Liver (tissue), 9 donors: ENCODE results near the gene SLC26A4. TPM values are rescaled to one million over a fixed set of nuclear protein-coding genes. Genes with fewer than 3 reads are reported as not detected.

Experiments
- DNase-seq: peaks from one replicate; pipeline ENCODE4 v3.0.0-alpha.2; 2017; ENCODE audit warnings: low spot score
- H3K27ac ChIP-seq, 2 donors: one replicate each; pipeline ENCODE4 v1.7.0; 2013; ENCODE audit warnings: inconsistent platforms in 2 of 2, low read length in 2 of 2, control low read depth in 1 of 2, low read depth in 1 of 2, mild to moderate bottlenecking in 1 of 2
- H3K27me3 ChIP-seq, 4 donors: one replicate each; pipeline versions ENCODE4 v1.6.1 to v1.7.0; 2013; ENCODE audit warnings: low read length in 3 of 4, inconsistent platforms in 1 of 4, mild to moderate bottlenecking in 1 of 4, moderate library complexity in 1 of 4; ENCODE audit not compliant: control insufficient read depth in 4 of 4, insufficient read depth in 4 of 4
- H3K36me3 ChIP-seq, 4 donors: one replicate each; pipeline versions ENCODE4 v1.6.1 to v1.7.0; 2013; ENCODE audit warnings: low read length in 3 of 4, mild to moderate bottlenecking in 3 of 4, low read depth in 1 of 4, moderate library complexity in 1 of 4; ENCODE audit not compliant: control insufficient read depth in 4 of 4, insufficient read depth in 3 of 4
- H3K4me1 ChIP-seq, 4 donors: one replicate each; pipeline versions ENCODE4 v1.6.1 to v1.7.0; 2013; ENCODE audit warnings: low read length in 3 of 4, mild to moderate bottlenecking in 3 of 4, moderate library complexity in 1 of 4; ENCODE audit not compliant: control insufficient read depth in 4 of 4, insufficient read depth in 4 of 4
- H3K4me3 ChIP-seq, 3 donors: one replicate each; pipeline versions ENCODE4 v1.6.1 to v1.7.0; 2013; ENCODE audit warnings: low read length in 3 of 3, control low read depth in 1 of 3, low read depth in 1 of 3, mild to moderate bottlenecking in 1 of 3
- H3K9ac ChIP-seq, 2 donors: one replicate each; pipeline ENCODE4 v1.7.0; 2013; ENCODE audit warnings: low read length in 2 of 2, mild to moderate bottlenecking in 2 of 2, moderate library complexity in 2 of 2, control low read depth in 1 of 2, low read depth in 1 of 2
- H3K9me3 ChIP-seq, 4 donors: one replicate each; pipeline versions ENCODE4 v1.6.1 to v1.7.0; 2013; ENCODE audit warnings: low read length in 3 of 4; ENCODE audit not compliant: control insufficient read depth in 4 of 4
- CTCF ChIP-seq: fragments of 150-350 bp; IDR thresholded peaks from 2 replicates; pipeline ENCODE4 v1.5.1; 2017; ENCODE audit warnings: improper control_type of control experiment, low read depth, low read length; ENCODE audit not compliant: missing input control
- EGR1 ChIP-seq, 2 donors: IDR thresholded peaks; 2 replicates each; pipeline ENCODE4 v1.6.1; 2016 to 2018; ENCODE audit warnings: antibody characterized with exemption in 2 of 2, low read depth in 2 of 2
- FOXA1 ChIP-seq: IDR thresholded peaks from 2 replicates; pipeline ENCODE4 v1.6.1; 2016; ENCODE audit warnings: antibody characterized with exemption
- FOXA2 ChIP-seq: IDR thresholded peaks from 2 replicates; pipeline ENCODE4 v1.6.1; 2016; ENCODE audit warnings: antibody characterized with exemption
- HNF4A ChIP-seq, 2 donors: conservative IDR thresholded peaks; 2 replicates each; pipeline ENCODE4 v1.6.1; 2016; ENCODE audit warnings: antibody characterized with exemption in 2 of 2, mild to moderate bottlenecking in 2 of 2
- HNF4G ChIP-seq: IDR thresholded peaks from 2 replicates; pipeline ENCODE4 v1.6.1; 2016; ENCODE audit warnings: antibody characterized with exemption
- JUND ChIP-seq, 2 donors: IDR thresholded peaks; 2 replicates each; pipeline ENCODE4 v1.6.1; 2016; ENCODE audit warnings: antibody characterized with exemption in 2 of 2
- MAX ChIP-seq: IDR thresholded peaks from 2 replicates; pipeline ENCODE4 v1.6.1; 2016; ENCODE audit warnings: antibody characterized with exemption
- NR2F2 ChIP-seq: IDR thresholded peaks from 2 replicates; pipeline ENCODE4 v1.6.1; 2016; ENCODE audit warnings: antibody characterized with exemption
- RAD21 ChIP-seq, 2 donors: IDR thresholded peaks; 2 replicates each; pipeline ENCODE4 v1.6.1; 2016; ENCODE audit warnings: antibody characterized with exemption in 2 of 2, mild to moderate bottlenecking in 2 of 2
- RXRA ChIP-seq, 2 donors: IDR thresholded peaks; 2 replicates each; pipeline ENCODE4 v1.6.1; 2017 to 2018; ENCODE audit warnings: antibody characterized with exemption in 2 of 2, mild to moderate bottlenecking in 1 of 2
- SP1 ChIP-seq: IDR thresholded peaks from 2 replicates; pipeline ENCODE4 v1.6.1; 2018; ENCODE audit warnings: antibody characterized with exemption, mild to moderate bottlenecking
- TAF1 ChIP-seq: conservative IDR thresholded peaks from 2 replicates; pipeline ENCODE4 v1.6.1; 2016; ENCODE audit warnings: antibody characterized with exemption, mild to moderate bottlenecking
- WGBS: extraction: QIAGEN DNeasy Blood & Tissue Kit; methylation state at CpG from one replicate; pipeline ENCODE4 v1.1.7; 2013; 5-methylcytosine and 5-hydroxymethylcytosine counted together
- polyA plus RNA-seq, 2 donors: library from polyadenylated mRNA; stranded (reverse) in 1 of 2; unstranded in 1 of 2; fragments of 200-250 nt in 1 of 2; fragments of >200 nt in 1 of 2; fragmentation: Nextera tagmentation in 1 of 2; extraction: Ambion mirVana in 1 of 2; gene quantifications; one replicate each; pipeline versions ENCODE4 v1.2.1 to v1.2.3, GENCODE V29; 2013 to 2015
- total RNA-seq, 2 donors: library from RNA; depleted of rRNA; stranded (reverse); fragments of >200 nt; gene quantifications; one replicate each; pipeline ENCODE4 v1.2.3, GENCODE V29; 2014
- TF ChIP-seq, protein P1 (sequence below): IDR thresholded peaks from 2 replicates; pipeline ENCODE4 v1.6.1; 2016; ENCODE audit warnings: antibody characterized with exemption
- donor health status: healthy.
- donor health status: healthy.
- donor health status: healthy.
- donor health status: healthy.
- donor health status: healthy.

The SLC26A4 gene
- total and polyA plus RNA-seq, 4 donors: 0.08 to 0.25 (median 0.19) TPM; not detected in 1

GRCh38 chr7:107728276-107728675 is 67.6 kb downstream of the SLC26A4 start:
- no peaks in the 10 kb centered on the region for H3K4me1 ChIP-seq
- peaks cover 0 to 2% (median 0%) of the 10 kb centered on the region in 4 donors for H3K27me3 ChIP-seq
- no peak overlapping the region for H3K4me3 ChIP-seq
- H3K9me3 ChIP-seq: no peaks in the 10 kb centered on the region
- no peaks in the 10 kb centered on the region for H3K36me3 ChIP-seq
- no peak overlapping the region for H3K9ac ChIP-seq
- H3K27ac ChIP-seq: no peak overlapping the region
- TF ChIP-seq NR2F2 (no peak), FOXA1 (no peak), RXRA (IDR thresholded peaks at IDR 0.05) (no peak), HNF4A (conservative IDR thresholded peaks at IDR 0.05) (no peak), EGR1 (IDR thresholded peaks at IDR 0.05; ENCODE audit: low read depth in 2 of 2) (no peak), FOXA2 (no peak), RAD21 (IDR thresholded peaks at IDR 0.05) (no peak), TAF1 (no peak), MAX (no peak), HNF4G (no peak)
- TF ChIP-seq, protein P1, sequence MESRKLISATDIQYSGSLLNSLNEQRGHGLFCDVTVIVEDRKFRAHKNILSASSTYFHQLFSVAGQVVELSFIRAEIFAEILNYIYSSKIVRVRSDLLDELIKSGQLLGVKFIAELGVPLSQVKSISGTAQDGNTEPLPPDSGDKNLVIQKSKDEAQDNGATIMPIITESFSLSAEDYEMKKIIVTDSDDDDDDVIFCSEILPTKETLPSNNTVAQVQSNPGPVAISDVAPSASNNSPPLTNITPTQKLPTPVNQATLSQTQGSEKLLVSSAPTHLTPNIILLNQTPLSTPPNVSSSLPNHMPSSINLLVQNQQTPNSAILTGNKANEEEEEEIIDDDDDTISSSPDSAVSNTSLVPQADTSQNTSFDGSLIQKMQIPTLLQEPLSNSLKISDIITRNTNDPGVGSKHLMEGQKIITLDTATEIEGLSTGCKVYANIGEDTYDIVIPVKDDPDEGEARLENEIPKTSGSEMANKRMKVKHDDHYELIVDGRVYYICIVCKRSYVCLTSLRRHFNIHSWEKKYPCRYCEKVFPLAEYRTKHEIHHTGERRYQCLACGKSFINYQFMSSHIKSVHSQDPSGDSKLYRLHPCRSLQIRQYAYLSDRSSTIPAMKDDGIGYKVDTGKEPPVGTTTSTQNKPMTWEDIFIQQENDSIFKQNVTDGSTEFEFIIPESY: no peak
- DNase-seq: no peak

DNA sequence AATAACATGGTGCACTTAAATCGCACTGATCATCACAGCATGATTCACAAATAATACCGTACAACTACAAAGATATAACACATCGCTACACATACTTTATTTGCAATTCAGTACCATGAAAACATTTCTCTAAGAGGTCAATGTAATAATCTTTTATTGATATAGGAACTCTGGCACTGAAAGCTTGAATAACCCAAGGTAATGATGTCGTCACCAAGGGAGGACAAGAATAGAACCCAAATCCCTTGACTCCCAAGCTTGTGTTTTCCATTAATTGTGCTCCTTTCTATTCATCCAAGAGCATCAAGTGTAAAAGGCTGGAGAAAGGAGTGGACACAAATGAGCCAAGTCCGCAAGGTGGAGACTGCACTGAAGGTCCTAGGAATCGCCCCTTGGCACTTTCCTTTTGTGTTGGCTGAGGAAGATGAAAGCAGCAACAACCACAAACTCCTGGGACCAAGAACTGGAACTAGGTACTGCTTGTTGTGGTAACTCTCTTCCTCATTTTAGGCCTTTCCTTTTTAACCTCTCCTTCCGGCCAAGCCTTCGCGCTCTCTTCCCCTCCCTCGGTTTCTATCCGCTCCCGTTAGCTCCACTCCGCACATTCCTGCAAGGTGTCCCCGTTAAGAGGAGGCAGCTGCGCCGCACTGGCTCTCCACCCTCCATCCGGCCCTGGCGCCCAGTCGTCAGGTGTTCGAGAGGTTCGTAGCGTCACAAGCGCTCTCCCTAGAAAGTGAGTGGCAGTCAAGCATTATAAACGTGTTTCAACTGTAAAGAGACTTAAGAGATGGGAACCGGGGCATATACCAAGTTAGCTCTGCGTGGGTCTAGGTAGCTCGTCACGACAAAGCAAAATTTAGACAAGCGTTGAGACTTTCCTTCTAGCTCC is 82.3 kb downstream of the SLC26A4 start:
- no peak for TF ChIP-seq FOXA2
- no peak for TF ChIP-seq CTCF
- no peak for TF ChIP-seq RAD21 (IDR thresholded peaks at IDR 0.05)
- no peak for TF ChIP-seq FOXA1
- TF ChIP-seq TAF1: peak; percentile 17
- TF ChIP-seq JUND (IDR thresholded peaks at IDR 0.05): peak in 1 of 2 donors; percentile 6
- TF ChIP-seq SP1: no peak
- TF ChIP-seq HNF4A (conservative IDR thresholded peaks at IDR 0.05): no peak
- TF ChIP-seq NR2F2: no peak
- TF ChIP-seq, protein P1: no peak
- DNase-seq: no peak
- H3K36me3 ChIP-seq: no peaks in the 10 kb centered on the region
- H3K4me1 ChIP-seq: peaks cover 5 to 31% (median 25%) of the 10 kb centered on the region in 4 donors
- peak overlapping the region; percentile 64 to 80 (median 72) for H3K4me3 ChIP-seq
- peak overlapping the region; percentile 50 to 89 for H3K9ac ChIP-seq
- H3K9me3 ChIP-seq: no peaks in the 10 kb centered on the region
- 15% methylated on average over 29 of the region's 29 CpGs for WGBS
- peak overlapping the region; percentile 92 to 98 for H3K27ac ChIP-seq
- no peaks in the 10 kb centered on the region for H3K27me3 ChIP-seq
